Spleen (tissue), 7 donors: ENCODE results near the gene CAMK1D.

Source experiments
- CTCF ChIP-seq, 11 experiments: fragments of 200-600 bp in 7 of 11; fragments of 450-650 bp in 4 of 11; sonication (generic) in 4 of 11; IDR thresholded peaks in 8 of 11; conservative IDR thresholded peaks in 3 of 11; 1 replicate in 7 of 11; 2 replicates in 4 of 11; pipeline versions ENCODE4 v1.4.0 to v1.8.0; 2016 to 2021; ENCODE audit warnings: antibody characterized with exemption in 11 of 11, inconsistent platforms in 4 of 11, mild to moderate bottlenecking in 1 of 11
- POLR2AphosphoS5 ChIP-seq, 3 donors: sonication (generic); formaldehyde crosslinking; IDR thresholded peaks; one replicate each; pipeline ENCODE4 v1.5.1; 2017; ENCODE audit warnings: antibody characterized with exemption in 3 of 3
- donor health status: DM: no; HTN: no; CAD: no; lungs with moderate emphysema.
- donor health status: DM: no; HTN: no; CAD: no.
- donor health status: DM: no; HTN: no; CAD: no.

GRCh38 chr10:12384906-12385305 lies 35.6 kb downstream of the CAMK1D start:
- no peak for TF ChIP-seq CTCF (IDR thresholded peaks at IDR 0.05 in 8 of 11, conservative IDR thresholded peaks at IDR 0.05 in 3 of 11)
- no peak for TF ChIP-seq POLR2AphosphoS5 (IDR thresholded peaks at IDR 0.05)
